K562 (cell line): Measurements from ENCODE around the gene CEBPB. TPM values are rescaled to one million over a fixed set of nuclear protein-coding genes. Genes with fewer than 3 reads are reported as not detected.
A peak's percentile ranks its signal among the peaks of the same experiment; 100 is the strongest.

ENCODE experiments used
- ARHGAP35 ChIP-seq: fragments of 450-650 bp; IDR thresholded peaks from 2 replicates; pipeline ENCODE4 v1.6.1; 2018; ENCODE audit not compliant: partially characterized antibody
- CHD7 ChIP-seq: fragments of 200-600 bp; sonication (generic); IDR thresholded peaks from one replicate; pipeline ENCODE4 v1.6.1; 2012; ENCODE audit warnings: mild to moderate bottlenecking, low read depth, low read length, inconsistent platforms
- DNMT1 ChIP-seq: fragments of 450-650 bp; IDR thresholded peaks from 2 replicates; pipeline ENCODE4 v1.6.1; 2016; ENCODE audit warnings: antibody characterized with exemption, mild to moderate bottlenecking
- JUNB ChIP-seq: fragments of 450-650 bp; formaldehyde crosslinking; conservative IDR thresholded peaks from 2 replicates; pipeline ENCODE4 v1.4.0; 2020; ENCODE audit warnings: mild to moderate bottlenecking
- NUFIP1 ChIP-seq: fragments of 450-650 bp; IDR thresholded peaks from 2 replicates; pipeline ENCODE4 v1.6.1; 2018; ENCODE audit not compliant: partially characterized antibody
- PKNOX1 ChIP-seq: fragments of 450-650 bp; IDR thresholded peaks from 2 replicates; pipeline ENCODE4 v1.6.1; 2016
- SMARCC2 ChIP-seq: fragments of 450-650 bp; IDR thresholded peaks from 2 replicates; pipeline ENCODE4 v1.6.1; 2017; ENCODE audit warnings: antibody characterized with exemption, moderate library complexity, mild to moderate bottlenecking, low read depth
- SP1 ChIP-seq: sonication (generic); formaldehyde crosslinking; IDR thresholded peaks from 2 replicates; pipeline ENCODE4 v1.8.1; 2022; ENCODE audit warnings: mild to moderate bottlenecking, missing genetic modification reagents
- TBP ChIP-seq: optimal IDR thresholded peaks from 2 replicates; pipeline ENCODE3; 2011; ENCODE audit warnings: low read depth, low read length, improper control_type of control experiment
- THAP7 ChIP-seq: fragments of 250-450 bp; sonication (Bioruptor Pico); IDR thresholded peaks from 2 replicates; pipeline ENCODE4 v1.5.0; 2021
- U2AF2 ChIP-seq: fragments of 200-400 bp; formaldehyde crosslinking; optimal IDR thresholded peaks from 2 replicates; pipeline ENCODE3; 2017; ENCODE audit warnings: low read depth, mild to moderate bottlenecking, low read length
- USF2 ChIP-seq: sonication (generic); formaldehyde crosslinking; IDR thresholded peaks from 2 replicates; pipeline ENCODE4 v1.5.0; 2020; ENCODE audit warnings: missing genetic modification reagents
- XRCC4 ChIP-seq: IDR thresholded peaks from one replicate; pipeline ENCODE4 v1.6.1; 2011; ENCODE audit not compliant: insufficient read depth, insufficient read length; ENCODE audit errors: extremely low read depth
- ZNF695 ChIP-seq: fragments of 450-650 bp; formaldehyde crosslinking; IDR thresholded peaks from 2 replicates; pipeline ENCODE4 v1.4.0; 2020; ENCODE audit warnings: mild to moderate bottlenecking, moderate library complexity
- polyA plus RNA-seq, 8 experiments: library from polyadenylated mRNA; depleted of rRNA in 4 of 8; stranded (reverse) in 5 of 8; unstranded in 3 of 8; fragments of >200 nt; fragmentation: Nextera tagmentation in 2 of 8; fragmentation: Illumina TruSeq in 1 of 8; extraction: Ambion mirVana in 2 of 8; extraction: Trizol in 1 of 8; gene quantifications; 2 replicates each; pipeline versions ENCODE4 v1.2.1 to v1.2.3, GENCODE V29; 2011 to 2014; ENCODE audit warnings: inconsistent platforms in 1 of 8, missing spikeins in 1 of 8
- total RNA-seq, 7 experiments: library from RNA; depleted of rRNA in 6 of 7; stranded (reverse); fragments of >200 nt in 6 of 7; fragmentation: Illumina TruSeq in 2 of 7; extraction: Trizol in 2 of 7; gene quantifications; 2 replicates each; pipeline versions ENCODE4 v1.2.1 to v1.2.3, GENCODE V29; 2011 to 2021; ENCODE audit warnings: low replicate concordance in 1 of 7

The CEBPB gene
- total and polyA plus RNA-seq, 9 of the 15 experiments (the other 6 are each of a cell fraction or from before 2014, with no cell fraction given) = 1.2 to 72.6 (median 7.8) TPM

- TF ChIP-seq CHD7 (no peak), SP1 (CRISPR knock-in tag) (no peak), ZNF695 (no peak), U2AF2 (no peak), USF2 (0 out of 2 replicates have a peak, but pooled peaks have one; percentile 14), PKNOX1 (peak; percentile 91), NUFIP1 (no peak), TBP (peak; percentile 25), ARHGAP35 (no peak), JUNB (0 out of 2 replicates have a peak, but pooled peaks have one; percentile 7), DNMT1 (no peak), XRCC4 (no peak), THAP7 (CRISPR knock-in tag) (no peak), SMARCC2 (no peak; the same call in 1 of the 2 replicates)
Observed at GRCh38 chr20:50192364-50193198, 2.0 kb downstream of the CEBPB start (continued).
